HG03280 (cell line): ENCODE results near the gene MCFD2.

Source experiments
- ATAC-seq: cut with Tn5 transposase; IDR thresholded peaks from one replicate; pipeline ENCODE4 v1.9.1; 2021; ENCODE audit warnings: mild to moderate bottlenecking, moderate library complexity; ENCODE audit not compliant: unreplicated experiment

Gene MCFD2

DNA sequence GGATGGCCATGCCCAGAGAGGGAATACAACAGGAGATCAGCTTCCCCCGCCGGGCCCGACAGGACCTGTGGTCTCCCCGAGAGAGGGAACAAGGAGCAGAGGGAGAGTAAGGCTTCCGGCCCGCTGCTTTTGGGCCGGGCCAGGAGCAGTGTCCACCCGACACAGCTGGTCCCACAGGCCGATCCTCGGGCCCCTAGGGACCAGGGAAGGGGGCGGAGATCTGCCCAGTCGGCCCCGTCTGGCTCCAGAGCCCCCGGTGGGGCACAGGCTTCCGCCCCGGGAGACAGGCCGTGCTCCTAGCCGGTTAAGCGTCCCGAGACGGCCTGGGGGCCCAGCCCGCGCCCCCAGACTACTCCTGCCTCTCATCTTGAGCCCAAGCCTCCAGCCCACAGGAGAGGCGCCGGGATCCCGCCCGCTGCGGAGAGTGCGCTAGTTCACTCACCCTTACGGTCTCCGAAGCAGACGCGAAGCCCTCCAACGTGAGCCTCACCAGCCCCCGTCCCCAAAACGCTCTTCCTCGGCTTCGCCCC is at the start of gene MCFD2:
TSS of gene MCFD2 (minus strand) at position 526 of the 530 bp plus-strand sequence. CDS start 6,635 bp downstream, outside the sequence.
- ATAC-seq, result peak; percentile 7

GRCh38 chr2:46964835-46965560 is 49.4 kb upstream of the MCFD2 start:
- ATAC-seq, result no peak

DNA sequence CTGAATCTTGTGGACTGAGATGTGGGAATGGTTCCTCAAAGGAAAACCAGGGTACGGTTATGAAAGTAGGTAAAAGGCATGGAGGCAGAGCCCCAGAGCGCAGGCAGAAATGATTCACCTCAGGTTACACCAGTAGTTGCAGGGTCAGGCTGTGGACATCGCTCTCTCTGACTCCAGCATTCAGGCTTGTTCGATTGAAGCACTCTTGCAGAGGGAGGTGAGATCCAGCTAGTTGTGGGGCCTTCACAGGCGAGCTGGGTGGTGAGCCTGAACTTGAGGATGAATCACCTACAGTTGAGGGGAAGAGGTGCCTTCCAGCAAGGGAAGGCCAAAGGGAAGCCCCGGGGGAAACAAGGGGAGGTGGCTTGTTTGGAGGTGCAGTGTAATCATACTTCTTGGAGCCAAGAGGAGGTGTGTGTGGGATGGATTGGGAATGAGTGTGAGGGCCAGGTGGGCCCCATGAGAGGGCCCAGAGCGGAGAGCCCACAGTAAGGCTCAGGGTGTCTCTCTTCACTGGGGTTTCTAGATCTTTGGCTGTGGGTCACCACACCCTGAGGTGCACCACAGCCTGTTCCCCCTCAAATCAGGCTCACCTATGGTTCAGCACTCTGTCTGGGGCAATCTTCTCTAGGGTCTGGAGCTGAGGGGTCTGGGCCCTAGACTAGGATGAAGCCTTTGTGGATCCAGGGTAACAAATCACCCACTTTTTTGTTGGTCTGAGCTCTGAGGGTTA is 48.5 kb upstream of the MCFD2 start:
- no peak for ATAC-seq

GRCh38 chr2:46963210-46963609 is 47.6 kb upstream of the MCFD2 start:
- ATAC-seq, result no peak

DNA sequence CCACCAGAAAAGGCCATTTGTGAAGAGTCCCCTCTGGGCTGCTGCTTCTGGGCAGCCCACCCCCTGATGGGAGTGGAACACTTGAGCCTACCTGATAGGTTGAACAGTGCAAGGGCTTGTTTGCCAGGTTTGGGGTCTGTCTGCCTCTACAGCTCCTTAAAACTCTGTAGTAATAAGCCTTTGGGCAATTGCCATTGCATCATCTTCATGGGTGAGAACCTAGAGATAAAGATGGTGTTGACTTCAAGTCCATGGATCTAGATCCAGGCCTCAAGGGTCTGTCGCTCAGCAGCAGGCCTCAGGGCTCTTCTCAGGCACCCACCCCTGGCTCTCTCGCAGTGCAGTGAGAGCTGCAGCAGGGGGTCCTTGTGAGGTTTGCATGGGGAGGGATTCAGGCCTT is 47.1 kb upstream of the MCFD2 start:
- ATAC-seq, result no peak

DNA sequence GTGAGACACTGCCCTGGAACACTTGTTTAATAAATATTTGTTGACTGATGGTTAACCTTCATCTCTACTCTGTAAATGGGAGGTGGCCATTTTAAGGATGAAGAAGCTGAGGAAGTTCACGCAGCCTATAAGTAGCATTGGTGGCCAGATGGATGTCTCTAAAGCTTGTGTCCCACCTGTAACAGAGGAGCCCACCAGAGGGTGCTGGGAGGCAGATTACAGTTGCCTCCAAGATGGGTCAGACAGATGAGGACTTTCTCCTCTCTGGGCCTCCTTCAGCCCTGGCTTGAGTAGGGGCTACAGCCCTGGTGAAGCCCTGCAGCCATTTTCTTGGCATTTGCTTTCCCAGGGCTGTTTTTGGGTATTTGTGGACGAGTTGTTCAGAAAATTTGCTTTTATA is 45.0 kb upstream of the MCFD2 start:
- ATAC-seq, result no peak

GRCh38 chr2:46958431-46959017 is 42.9 kb upstream of the MCFD2 start:
- no peak for ATAC-seq

- ATAC-seq, result no peak
These were observed 41.5 kb upstream of the MCFD2 start for GRCh38 chr2:46956981-46957531.

- no peak for ATAC-seq
These were observed 40.2 kb upstream of the MCFD2 start for GRCh38 chr2:46955764-46956163.

DNA sequence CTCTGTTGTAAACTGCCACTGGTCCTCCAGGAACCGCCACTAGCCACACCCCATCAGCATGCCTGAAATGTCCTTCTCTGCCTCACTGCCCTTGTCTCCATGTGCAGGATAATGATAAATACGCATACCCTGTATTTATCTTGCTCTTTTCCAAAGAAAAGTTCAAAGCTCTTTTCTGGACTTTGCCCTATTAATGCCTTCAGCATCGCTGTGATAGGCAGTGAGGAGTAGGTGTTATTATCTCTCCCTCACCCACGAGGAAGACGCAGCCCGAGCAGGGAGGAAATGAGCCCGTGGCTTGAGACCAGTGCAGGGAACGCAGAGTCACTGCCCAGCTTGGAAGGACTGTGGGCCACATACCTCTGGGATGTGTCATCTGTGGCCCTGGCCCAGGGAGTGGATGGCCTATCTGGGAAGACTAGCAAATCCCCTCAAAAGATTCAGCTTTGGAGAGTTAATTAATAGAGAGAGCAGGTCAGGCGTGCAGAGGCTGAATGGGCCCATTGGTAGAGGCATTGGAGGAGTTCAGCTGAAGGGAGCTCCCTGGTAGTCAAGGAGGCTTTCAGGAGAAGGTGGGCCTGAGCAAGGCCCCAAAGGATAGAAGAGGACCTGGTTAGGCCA is 39.5 kb upstream of the MCFD2 start:
- ATAC-seq, result no peak

DNA sequence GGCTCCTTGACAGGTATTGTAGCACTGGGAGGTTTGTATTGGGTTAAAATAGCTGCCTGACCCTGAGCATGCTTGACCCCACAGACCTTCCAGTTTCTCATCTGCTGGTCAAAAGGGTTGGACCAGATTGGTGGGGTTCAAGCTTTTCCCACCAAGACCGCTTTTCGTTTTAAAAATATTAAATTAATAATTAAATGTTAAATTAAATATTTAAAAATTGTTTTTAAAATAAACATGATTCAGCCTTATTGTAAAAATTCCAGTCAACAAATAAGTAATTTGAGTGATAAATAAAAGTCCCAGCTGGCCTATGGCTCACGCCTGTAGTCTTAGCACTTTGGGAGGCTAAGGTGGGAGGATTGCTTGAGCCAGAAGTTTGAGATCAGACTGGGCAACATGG is 36.6 kb upstream of the MCFD2 start:
- no peak for ATAC-seq

- ATAC-seq, result no peak
These were observed 35.9 kb upstream of the MCFD2 start for GRCh38 chr2:46951290-46952064.

DNA sequence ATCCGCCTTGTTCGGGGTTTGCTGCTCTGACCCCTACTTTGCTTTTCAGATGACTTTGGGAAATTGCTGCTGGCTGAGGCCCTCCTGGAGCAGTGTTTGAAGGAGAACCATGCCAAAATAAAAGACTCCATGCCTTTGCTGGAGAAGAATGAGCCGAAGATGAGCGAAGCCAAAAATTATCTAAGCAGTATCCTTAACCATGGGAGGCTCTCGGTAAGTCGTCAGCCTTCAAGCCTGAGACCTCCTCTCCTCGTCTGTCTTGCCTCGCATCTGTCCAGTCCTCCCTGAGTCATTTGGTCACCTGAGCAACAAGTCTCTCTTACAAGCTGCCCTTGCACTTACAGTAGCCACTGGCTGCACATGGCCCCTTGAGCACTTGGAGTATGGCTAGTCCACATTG is 34.7 kb upstream of the MCFD2 start:
- no peak for ATAC-seq

DNA sequence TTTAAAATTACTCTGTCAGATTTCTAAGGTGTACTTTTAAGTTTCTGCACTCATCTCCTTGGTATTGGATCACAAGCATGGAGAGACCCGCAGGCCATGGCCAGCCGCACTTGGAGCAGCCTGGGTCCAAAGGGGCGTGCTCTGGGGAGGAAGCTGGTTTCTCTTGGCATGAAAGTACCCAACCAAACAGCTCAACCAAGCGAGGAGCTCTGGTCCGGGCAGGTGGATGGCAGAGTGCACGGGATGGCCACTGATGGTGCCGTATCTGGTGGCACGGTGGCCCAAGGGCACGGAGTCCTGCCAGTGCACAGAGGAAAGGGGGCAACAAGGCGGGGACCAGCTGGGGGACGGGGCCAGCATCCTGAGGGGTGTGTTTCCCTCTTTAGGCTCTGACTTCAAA is 32.2 kb upstream of the MCFD2 start:
- no peak for ATAC-seq

DNA sequence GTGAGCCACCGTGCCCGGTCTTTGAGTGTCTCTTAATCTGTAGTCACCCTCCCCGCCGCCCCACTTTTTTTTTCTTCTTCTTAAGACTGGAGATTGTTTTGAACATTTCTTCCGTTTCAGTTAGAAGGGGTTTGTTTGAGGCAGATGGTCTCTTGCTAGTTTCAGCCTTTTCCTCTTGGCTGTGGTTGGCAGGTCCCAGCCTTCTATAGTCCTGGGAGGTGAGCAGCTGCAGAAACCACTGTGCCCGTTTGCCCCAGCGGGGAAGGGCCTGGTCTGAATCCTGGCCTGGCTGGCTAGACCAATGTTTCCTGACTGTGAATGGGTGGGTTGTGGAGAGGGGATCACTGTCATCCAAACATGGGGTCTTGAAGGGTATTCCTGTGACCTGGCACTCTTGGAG is 30.1 kb upstream of the MCFD2 start:
- no peak for ATAC-seq

DNA sequence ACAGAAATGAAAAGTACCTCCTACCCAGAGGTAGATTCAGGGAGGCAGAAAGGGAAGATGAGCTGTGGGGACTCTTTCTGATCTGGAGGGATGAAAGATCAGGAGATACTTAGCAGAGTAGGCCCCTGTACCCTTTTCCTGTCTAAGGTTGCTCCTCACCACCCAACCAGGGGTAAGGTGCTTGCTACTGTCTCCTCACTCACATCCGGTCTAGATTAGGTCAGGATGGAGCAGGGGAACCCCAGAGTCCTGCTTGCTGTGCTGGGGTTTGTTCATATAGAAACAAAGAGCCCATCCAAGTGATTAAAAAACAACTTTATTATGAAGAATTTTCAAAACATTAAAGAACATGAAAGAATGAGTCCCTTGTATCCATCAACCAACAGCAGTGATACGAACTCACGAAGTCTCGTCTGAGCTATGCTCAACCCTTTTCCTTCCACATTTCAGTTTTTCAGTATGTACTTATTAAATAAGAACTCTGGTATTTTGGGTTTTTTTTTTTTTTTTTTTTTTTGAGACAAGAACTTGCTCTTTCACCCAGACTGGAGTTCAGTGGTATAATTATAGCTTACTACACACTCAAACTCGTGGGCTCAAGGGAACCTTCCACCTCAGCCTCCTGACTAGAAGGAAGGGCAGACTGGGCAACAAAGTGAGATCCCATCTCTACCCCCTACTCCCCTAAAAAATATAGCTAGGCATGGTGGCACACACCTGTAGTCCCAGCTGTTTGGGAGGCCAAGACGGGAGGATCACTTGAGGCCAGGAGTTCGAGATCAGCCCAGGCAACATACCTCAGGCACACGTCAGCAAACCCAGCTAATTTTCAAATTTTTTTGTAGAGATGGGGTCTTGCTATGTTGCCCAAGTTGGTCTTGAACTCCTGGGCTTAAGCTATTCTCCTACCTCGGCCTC is 28.5 kb upstream of the MCFD2 start:
- ATAC-seq, result peak; percentile 22

DNA sequence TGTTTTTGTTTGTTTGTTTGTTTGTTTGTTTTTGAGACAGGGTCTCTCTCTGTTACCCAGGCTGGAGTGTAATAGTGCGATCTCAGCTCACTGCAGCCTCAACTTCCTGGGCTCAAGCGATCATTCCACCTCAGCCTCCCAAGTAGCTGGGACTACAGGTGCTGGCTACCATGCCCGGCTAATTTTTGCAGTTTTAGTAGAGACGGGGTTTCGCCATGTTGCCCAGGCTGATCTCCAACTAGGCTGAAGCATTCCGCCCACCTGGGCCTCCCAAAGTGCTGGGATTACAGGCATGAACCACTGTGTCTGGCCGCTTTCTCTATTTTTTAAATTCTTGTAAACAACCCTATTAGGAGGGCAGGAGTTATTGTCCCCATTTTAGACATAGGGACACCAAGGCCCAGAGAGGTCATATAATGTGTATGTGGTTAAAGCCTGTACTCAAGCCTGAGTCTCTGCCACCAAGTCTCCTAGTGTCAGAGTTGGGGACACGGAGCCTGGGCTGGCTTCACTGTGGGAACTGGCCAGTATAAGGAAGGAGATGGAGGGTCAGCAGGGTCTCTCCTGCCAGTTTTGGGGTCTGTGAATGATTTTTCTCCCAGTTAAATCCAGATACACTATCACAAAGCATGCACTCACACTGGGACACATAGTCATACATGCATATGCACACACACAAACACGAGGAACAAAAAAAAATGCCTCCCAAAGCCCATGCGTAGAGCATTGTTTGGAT is 27.5 kb upstream of the MCFD2 start:
- no peak for ATAC-seq

GRCh38 chr2:46942143-46942526 is 26.5 kb upstream of the MCFD2 start:
- peak; percentile 28 for ATAC-seq
